BE2C (cell line): Measurements from ENCODE around the gene THAP3.

Experiments used
- DNase-seq: peaks from one replicate; pipeline ENCODE4 v3.0.0-alpha.2; 2020
- H3K27me3 ChIP-seq: fragments of 250-450 bp; sonication (Bioruptor Pico); 2 replicates; pipeline ENCODE4 v1.5.1; 2020; ENCODE audit warnings: mild to moderate bottlenecking
- H3K36me3 ChIP-seq: fragments of 250-450 bp; sonication (Bioruptor Pico); 2 replicates; pipeline ENCODE4 v1.5.1; 2020; ENCODE audit warnings: mild to moderate bottlenecking
- H3K4me1 ChIP-seq: fragments of 250-450 bp; sonication (Bioruptor Pico); 2 replicates; pipeline ENCODE4 v1.5.1; 2020
- H3K4me3 ChIP-seq: 2 replicates; pipeline ENCODE4 v1.5.1; 2011; ENCODE audit warnings: low read depth, low read length
- H3K9me3 ChIP-seq: fragments of 250-450 bp; sonication (Bioruptor Pico); 2 replicates; pipeline ENCODE4 v1.5.1; 2020
- TF ChIP-seq, protein P1 (sequence below): IDR thresholded peaks from 2 replicates; pipeline ENCODE4 v1.5.1; 2012; ENCODE audit warnings: mild to moderate bottlenecking, low read depth, low read length

Gene THAP3

DNA sequence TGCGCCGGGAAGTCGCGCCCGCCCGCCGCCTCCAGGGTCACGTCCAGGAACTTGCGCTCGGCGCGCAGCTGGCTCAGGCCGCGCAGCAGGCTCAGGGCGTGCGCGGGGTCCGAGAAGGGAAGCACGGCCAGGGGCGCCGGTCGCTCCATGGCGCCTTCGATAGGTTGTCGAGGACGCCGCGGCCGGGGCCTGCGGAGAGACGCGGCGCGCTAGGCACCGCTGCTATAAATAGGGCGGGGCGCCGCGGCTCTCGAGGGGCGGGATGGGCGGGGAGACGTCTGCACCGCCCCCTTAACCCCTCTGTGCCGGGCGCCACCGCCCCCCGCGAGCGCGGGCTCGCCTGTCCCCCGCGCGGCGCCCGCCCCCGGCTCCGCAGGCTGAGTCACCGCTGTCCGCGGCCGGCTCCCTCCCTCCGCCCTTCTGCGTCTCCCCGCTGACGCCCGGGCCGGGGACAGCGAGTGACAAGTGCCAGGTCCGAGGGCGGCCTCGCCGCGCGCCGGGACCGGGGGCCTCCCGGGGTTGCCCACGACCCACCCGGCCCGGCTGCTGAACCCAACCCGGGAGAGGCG lies 21.9 kb upstream of the THAP3 start, which contains the start of gene KLHL21:
KLHL21 (minus strand) TSS at position 201 of the 569 bp plus-strand sequence; CDS start at position 149, 52 bp downstream.
- Histone ChIP-seq H3K36me3 (peaks cover 5% of the 10 kb centered on the region), H3K27me3 (no peaks in the 10 kb centered on the region), H3K4me3 (peak within 1 kb of the TSS; percentile 81), H3K9me3 (no peaks in the 10 kb centered on the region), H3K4me1 (no peaks in the 10 kb centered on the region; the same call in 1 of the 2 replicates)
- peak; percentile 89 for DNase-seq
- TF ChIP-seq, protein P1, sequence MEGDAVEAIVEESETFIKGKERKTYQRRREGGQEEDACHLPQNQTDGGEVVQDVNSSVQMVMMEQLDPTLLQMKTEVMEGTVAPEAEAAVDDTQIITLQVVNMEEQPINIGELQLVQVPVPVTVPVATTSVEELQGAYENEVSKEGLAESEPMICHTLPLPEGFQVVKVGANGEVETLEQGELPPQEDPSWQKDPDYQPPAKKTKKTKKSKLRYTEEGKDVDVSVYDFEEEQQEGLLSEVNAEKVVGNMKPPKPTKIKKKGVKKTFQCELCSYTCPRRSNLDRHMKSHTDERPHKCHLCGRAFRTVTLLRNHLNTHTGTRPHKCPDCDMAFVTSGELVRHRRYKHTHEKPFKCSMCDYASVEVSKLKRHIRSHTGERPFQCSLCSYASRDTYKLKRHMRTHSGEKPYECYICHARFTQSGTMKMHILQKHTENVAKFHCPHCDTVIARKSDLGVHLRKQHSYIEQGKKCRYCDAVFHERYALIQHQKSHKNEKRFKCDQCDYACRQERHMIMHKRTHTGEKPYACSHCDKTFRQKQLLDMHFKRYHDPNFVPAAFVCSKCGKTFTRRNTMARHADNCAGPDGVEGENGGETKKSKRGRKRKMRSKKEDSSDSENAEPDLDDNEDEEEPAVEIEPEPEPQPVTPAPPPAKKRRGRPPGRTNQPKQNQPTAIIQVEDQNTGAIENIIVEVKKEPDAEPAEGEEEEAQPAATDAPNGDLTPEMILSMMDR = no peak

DNA sequence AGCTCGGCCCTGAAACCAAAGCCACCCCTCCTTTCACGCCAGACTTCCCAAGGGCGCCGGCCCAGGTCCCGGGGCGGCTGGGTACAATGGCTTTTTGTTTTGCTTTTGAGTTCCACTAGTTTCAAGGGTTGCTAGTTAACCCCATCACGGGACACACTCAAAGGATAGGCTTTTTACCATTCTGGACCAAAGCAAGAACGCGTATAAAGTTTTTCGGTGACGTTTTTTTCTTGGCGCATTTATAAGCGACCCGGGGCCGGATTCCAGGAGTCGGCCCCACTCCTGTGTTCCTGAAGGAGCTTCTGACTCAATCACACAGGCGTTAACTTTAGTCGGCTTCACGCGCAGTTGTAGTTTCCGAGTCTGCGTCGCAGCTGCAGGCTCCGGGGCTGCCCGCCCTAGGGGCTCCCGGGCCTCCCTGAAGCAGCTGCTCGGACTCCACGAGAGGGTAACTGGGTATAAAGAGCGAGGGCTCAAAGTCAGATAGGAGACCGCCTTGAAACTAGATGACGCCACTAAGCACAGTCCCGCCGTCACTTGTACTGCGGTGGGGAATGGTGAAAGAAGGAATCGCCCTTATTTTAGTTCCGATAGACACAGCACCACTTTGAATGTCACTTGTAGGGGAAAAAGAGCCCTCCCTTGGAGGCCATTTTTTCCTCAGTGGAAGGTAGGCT lies 21.3 kb upstream of the THAP3 start:
- peak overlapping the region; percentile 62 for H3K4me3 ChIP-seq
- TF ChIP-seq, protein P1 = no peak
- no peaks in the 10 kb centered on the region for H3K27me3 ChIP-seq
- H3K4me1 ChIP-seq = no peaks in the 10 kb centered on the region; the same call in 1 of the 2 replicates
- DNase-seq = peak; percentile 37
- peaks cover 3% of the 10 kb centered on the region; the same call in 1 of the 2 replicates for H3K36me3 ChIP-seq
- H3K9me3 ChIP-seq = no peaks in the 10 kb centered on the region

DNA sequence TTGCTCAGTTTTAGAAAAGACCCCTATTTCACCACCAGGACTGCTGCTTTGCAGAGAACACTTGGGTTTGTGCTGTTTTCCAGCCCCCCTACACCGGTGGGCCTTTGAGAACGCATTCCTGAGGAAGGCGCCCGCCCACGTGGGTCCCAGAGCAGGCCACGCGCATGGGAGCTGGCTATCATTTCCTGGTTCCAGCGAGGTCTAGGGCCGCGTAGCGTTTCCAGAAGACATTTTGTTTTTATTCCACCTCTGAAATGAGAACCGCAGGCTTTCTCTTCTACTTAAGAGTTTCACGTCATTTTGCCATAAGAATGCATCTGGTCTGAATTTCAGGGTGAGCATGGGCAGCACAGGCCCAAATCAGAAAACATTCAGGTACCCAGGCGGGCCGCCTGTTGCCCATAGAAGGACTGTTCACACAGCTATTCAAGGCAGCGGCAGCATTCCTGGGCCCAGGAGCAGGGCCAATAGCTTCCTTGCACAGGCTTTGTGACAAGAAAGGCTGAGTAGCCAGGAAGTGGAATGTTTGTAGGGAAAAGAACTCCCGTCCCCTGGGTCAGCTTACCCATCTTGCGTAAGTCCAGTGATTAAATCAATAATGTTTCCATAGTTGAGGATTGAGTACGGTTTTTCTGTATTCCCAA lies 20.6 kb upstream of the THAP3 start:
- Histone ChIP-seq H3K27me3 (no peaks in the 10 kb centered on the region), H3K4me3 (peak overlapping the region; percentile 62; the same call in 1 of the 2 replicates), H3K36me3 (peaks cover under 1% of the 10 kb centered on the region; the same call in 1 of the 2 replicates), H3K9me3 (no peaks in the 10 kb centered on the region), H3K4me1 (no peaks in the 10 kb centered on the region; the same call in 1 of the 2 replicates)
- TF ChIP-seq, protein P1 = no peak
- DNase-seq = no peak

DNA sequence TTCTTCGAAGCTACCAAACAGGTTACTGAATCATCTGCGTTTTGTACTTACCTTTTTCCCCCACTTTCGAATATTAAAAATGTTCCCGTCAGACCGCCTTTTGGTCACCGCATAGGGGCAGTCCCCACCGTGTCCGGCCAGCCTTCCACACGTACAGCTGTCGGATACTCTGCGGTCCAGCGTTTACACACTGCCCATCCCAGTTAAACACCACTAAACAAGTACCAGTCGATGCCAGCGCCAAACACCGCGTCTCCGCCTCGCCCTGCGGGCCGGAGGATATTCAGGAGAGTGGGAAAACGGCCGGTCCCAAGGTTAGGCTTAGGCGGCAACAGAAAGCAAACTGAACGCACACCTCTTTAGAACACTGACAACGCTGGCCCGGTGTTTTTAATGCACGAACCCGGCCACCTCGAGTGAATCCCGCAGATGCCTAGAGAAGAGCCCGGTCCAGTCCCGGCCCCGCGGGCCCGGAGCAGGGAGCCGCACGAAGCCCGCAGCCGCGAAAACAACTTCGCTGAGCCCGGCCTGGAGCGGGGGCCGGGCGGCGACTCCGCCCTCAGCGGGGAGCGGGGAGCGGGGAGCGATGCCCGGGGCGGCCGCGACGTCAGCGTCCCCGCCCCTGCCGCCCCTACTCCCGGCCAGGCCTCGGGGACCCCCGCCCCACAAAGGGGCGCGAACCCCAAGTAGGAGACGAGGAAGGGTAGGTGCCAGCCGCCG lies 11.9 kb upstream of the THAP3 start:
- Histone ChIP-seq H3K4me3 (peak overlapping the region; percentile 66), H3K4me1 (no peaks in the 10 kb centered on the region), H3K36me3 (no peaks in the 10 kb centered on the region), H3K27me3 (no peaks in the 10 kb centered on the region), H3K9me3 (no peaks in the 10 kb centered on the region)
- TF ChIP-seq, protein P1 = no peak
- no peak for DNase-seq

DNA sequence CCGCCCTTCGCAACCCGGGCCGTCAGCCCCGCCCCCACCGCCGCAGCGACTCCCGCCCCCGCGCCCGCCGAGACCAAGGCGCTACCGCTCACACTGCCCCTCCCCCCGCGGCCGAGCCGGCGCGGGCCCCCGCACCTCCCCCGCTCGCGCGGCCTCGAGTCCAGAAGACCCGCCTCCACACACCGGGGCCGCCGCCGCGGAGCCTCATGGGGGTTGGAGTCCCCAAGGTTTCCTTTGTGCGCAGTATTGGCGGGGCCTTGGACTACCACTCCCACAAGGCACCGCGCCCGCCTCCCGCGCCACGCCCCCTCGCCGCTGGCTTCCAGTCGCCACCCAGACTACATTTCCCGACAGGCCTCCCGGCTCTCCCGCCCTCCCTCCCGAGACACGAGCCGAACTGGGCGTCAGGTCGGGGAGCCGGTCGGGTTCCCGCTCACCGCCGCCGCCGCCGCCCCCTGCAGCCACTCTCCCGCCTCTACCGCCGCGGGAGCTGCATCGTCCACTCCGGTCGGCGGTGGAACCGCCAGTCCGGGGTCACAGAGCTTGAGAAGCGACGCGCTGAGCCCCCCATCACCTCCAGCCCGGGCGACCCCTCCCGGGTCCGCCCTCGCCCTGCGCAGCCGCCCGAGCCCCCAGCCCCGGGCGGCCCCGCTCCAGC lies 11.2 kb upstream of the THAP3 start, which contains the start of gene PHF13:
PHF13 (plus strand) TSS at position 371 of the 658 bp plus-strand sequence. CDS start 336 bp downstream, outside the sequence.
- Histone ChIP-seq H3K9me3 (no peaks in the 10 kb centered on the region), H3K4me1 (no peaks in the 10 kb centered on the region), H3K4me3 (peak within 1 kb of the TSS; percentile 66), H3K36me3 (no peaks in the 10 kb centered on the region), H3K27me3 (no peaks in the 10 kb centered on the region)
- peak; percentile 96 for DNase-seq
- TF ChIP-seq, protein P1 = no peak
